LNCAP (cell line): ENCODE results near the gene TMC6.

Experiments
- TF ChIP-seq, protein P1 (sequence below): fragments of 450-650 bp; IDR thresholded peaks from 2 replicates; pipeline ENCODE4 v1.5.1; 2017; ENCODE audit warnings: mild to moderate bottlenecking

Gene TMC6

DNA sequence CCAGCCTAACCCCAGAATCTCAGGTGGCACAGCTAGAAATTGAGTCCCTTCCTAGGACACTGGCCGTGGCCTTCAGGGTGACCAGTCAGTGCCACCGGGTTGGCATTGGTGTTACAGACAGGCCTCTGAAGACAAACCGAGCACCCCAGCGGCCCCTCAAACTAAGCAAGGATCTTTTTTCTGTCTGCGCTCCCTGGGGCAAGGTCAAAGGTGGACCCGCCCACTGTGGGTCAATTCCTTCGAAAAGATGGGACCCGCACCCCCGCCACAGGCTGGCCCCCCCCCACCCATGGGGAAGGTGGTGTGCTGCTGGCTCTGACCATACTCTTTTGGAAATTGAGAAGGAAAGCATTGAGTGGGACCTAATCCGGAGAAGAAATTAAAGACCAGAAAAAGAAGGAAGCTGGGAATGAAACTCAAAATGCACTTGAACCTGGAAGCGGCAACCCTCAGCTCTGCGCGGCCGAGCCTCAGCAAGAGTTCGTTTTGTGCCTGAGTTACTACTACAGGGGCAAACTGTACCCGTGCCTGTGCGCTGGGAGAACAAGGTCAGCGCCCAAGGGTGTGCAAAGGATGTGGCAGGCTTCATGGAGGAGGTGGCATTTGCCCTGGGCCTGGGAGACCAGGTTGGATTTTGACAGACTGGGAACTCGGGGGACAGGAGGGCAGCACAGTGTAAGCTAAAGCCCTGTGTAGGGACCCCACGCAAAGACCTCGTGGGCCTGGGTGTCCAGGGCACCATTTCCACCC is 20.4 kb downstream of the TMC6 start:
- TF ChIP-seq, protein P1, sequence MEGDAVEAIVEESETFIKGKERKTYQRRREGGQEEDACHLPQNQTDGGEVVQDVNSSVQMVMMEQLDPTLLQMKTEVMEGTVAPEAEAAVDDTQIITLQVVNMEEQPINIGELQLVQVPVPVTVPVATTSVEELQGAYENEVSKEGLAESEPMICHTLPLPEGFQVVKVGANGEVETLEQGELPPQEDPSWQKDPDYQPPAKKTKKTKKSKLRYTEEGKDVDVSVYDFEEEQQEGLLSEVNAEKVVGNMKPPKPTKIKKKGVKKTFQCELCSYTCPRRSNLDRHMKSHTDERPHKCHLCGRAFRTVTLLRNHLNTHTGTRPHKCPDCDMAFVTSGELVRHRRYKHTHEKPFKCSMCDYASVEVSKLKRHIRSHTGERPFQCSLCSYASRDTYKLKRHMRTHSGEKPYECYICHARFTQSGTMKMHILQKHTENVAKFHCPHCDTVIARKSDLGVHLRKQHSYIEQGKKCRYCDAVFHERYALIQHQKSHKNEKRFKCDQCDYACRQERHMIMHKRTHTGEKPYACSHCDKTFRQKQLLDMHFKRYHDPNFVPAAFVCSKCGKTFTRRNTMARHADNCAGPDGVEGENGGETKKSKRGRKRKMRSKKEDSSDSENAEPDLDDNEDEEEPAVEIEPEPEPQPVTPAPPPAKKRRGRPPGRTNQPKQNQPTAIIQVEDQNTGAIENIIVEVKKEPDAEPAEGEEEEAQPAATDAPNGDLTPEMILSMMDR: no peak

DNA sequence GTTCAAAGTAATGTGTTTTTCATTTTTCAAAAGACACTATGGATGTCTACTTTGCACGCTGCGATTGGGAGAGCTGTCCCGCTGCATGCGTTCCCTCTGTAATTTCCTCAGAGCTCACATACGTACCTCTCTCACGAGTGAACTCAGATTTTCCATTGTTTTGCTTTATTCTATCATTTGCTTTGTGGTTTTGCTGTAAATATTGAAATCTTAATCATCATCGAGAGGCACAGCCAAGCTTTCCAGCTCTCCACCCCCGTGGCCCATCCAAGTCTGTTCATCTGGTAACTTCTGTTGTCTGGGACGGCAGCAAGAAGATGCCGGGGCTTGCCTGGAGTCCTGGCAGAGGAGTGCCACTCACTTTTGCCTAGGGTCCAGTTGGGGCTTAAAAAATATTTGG is 21.1 kb downstream of the TMC6 start:
- TF ChIP-seq, protein P1: no peak

DNA sequence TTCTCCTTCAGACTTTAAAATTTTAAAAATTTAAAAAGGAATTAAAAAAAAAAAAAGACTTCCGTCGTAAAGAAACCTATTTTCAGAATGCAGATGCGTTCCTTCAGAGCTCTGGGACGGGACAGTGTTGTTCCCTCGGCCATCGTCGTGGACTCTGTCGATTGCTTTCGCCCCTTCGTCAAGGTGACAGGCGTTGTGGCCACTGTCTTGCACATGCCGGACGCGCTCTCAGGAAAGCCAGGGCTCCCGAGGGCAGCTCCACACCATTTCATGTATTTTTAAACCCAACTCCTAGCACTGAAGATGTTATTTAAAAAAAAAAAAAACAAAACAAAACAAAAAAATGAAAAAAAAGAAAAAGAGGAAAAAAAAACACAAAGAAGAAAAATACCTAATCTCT is 22.3 kb downstream of the TMC6 start:
- TF ChIP-seq, protein P1: no peak

DNA sequence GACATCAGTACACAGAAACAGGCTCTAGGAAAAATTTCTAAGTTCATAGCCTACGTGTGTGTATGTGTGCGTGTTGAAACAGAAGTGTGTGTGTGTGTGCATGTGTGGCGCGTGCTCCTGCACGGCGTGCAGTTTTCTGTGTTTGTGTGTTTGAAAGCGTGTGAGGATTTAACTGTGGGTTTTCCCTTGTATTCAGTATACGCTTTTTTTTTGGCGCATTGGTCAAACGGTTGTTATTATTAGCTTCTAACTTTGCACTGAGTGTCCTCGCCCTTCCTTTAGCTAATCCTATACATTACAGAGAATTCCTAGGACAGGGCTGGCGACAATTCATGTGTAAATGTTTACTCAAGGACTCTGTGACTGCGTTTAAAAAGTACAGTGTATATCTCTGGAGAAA is 23.0 kb downstream of the TMC6 start:
- TF ChIP-seq, protein P1: no peak

DNA sequence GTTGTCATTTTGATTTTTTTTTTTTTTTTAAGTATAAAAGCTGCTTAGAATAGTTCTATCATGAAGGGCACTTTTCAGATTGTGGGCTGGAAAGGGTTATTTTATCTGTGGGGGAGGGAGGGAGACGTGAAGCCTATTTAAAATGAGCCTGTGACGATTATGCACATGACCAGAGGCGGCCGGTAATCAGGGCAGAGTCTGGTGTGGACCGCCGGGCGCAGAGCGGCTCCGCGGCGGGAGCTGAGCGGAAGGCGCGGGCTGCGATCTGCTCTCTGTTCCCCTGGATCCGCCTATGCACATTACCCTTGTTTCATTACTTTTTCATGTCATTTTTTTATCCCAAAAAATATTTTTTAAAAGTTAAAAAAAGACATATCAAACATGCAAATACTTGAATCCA is 23.5 kb downstream of the TMC6 start:
- TF ChIP-seq, protein P1: no peak

DNA sequence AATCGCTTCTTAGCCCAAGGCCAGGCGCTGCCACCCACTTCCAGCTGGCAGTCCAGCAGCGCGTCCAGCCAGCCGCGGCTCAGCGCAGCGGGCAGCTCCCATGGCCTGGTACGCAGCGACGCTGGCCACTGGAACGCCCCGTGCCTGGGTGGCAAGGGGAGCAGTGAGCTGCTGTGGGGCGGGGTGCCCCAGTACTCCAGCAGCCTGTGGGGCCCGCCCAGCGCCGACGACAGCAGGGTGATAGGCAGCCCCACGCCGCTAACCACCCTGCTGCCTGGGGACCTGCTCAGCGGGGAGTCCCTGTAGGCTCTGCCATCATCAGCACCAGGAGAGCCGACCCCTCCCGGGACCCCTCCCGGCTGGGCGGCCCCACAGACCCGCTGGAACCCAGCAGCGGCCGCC is 24.0 kb downstream of the TMC6 start:
- TF ChIP-seq, protein P1: no peak

DNA sequence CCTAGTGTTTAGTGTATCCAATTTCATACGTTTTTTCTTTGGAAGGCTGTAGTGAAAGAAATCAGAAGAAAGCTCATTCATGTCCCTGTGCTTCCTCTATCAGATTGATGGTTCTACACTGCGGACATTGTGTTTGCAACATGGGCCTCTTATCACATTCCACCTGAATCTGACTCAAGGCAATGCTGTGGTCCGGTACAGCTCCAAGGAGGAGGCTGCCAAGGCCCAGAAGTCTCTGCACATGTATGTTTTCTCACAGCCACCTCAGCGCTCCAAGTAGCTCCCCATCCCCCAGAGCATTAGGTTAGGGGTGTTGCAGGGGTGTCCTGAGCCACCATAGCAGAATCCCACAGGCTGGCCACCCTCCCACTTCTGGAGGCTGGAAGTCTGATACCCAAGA is 25.2 kb downstream of the TMC6 start:
- TF ChIP-seq, protein P1: no peak

DNA sequence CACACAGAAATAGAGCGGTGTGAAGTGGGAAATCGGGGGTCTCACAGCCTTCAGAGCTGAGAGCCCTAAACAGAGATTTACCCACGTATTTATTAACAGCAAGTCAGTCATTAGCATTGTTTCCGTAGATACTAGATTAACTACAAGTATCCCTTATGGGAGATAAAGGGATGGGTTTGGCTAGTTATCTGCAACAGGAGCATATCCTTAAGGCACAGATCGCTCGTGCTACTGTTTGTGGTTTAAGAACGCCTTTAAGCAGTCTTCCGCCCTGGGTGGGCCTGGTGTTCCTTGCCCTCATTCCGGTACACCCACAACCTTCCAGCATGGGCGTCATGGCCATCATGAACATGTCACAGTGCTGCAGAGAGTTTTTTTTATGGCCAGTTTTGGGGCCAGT is 27.0 kb downstream of the TMC6 start:
- TF ChIP-seq, protein P1: no peak
